Measurements from ENCODE around the gene CDK5RAP2.

- TF ChIP-seq EZH2 (IDR thresholded peaks at IDR 0.05) (no peak), POLR2AphosphoS5 (IDR thresholded peaks at IDR 0.05; ENCODE audit: borderline replicate concordance, low read depth, low read length) (no peak)
These were observed 47.1 kb downstream of the CDK5RAP2 start for GRCh38 chr9:120532891-120533290.
